HG02623 (cell line): ENCODE data around the gene SPNS1.
"Not testable (repeated sequence)": the region's sequence is repeated elsewhere in the genome, so short reads cannot be mapped to it uniquely, and the experiment has no call there.

Experiments
- ATAC-seq: cut with Tn5 transposase; IDR thresholded peaks from one replicate; pipeline ENCODE4 v1.9.1; 2021; ENCODE audit warnings: moderate library complexity; ENCODE audit not compliant: unreplicated experiment

Gene SPNS1

DNA sequence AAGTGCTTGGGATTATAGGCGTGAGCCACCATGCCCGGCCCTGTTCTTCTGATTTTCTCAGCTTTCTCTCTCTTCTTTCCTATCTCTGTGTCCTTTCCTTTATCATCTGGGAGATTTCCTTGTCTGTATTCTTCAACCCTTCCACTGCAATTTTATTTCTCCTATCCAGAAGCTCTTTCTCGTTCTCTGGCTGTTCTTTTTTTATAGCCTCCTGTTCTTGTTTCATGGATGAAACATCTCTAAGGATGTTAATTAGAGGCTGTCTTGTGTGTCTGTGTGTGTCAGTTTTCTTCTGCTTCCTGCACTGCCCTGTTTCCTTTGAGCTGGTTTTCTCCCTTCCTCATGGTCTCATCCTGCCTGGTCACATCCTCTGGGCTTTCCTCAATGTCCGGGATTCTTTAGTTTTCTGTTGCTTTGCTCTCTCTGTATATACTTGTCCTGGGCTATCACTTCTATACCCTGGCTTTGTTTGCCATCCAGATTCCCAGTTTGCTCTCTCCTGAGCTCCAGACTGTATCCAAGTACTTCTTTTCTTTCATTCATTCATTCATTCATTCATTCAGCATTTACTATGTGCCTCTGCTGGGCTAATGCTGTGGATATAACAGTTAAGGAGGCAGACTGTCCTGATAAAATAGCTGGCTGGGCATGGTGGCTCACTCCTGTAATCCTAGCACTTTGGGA lies 12.7 kb downstream of the SPNS1 start:
- ATAC-seq = no peak

DNA sequence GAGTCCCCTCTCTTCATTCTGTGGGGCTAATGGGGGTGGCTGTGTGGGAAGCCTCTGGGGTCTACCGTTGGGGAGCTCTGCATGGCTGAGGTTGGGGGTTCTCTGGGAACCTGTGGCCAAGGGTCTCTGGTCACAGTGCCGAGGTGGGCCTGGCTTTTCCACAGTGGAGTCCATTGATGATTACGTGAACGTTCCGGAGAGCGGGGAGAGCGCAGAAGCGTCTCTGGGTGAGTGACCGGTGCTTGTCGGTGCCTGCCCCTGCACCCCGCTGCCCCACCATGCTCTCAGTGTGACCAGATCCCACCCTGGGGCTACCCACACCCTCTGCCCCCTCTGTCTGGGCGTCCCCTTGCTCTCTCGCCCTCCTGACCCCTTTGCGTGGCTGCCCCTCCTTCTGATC lies 14.8 kb downstream of the SPNS1 start:
- ATAC-seq = no peak

DNA sequence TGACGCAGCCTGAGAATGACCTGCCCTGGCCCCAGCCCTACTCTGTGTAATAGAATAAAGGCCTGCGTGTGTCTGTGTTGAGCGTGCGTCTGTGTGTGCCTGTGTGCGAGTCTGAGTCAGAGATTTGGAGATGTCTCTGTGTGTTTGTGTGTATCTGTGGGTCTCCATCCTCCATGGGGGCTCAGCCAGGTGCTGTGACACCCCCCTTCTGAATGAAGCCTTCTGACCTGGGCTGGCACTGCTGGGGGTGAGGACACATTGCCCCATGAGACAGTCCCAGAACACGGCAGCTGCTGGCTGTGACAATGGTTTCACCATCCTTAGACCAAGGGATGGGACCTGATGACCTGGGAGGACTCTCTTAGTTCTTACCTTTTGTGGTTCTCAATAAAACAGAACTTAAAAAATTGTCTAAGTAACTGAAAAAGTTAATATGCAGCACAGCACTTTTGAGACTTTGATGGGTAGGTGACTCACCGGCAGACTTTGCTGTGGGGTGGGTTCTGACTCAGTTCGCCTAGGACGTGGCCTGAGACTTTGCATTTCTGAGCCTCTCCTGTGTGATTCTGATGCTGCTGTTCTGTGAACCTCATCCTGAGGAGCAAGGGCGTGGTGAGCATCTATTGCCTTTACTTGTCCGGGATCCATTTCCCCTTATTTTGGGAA lies 15.9 kb downstream of the SPNS1 start:
- no peak for ATAC-seq

DNA sequence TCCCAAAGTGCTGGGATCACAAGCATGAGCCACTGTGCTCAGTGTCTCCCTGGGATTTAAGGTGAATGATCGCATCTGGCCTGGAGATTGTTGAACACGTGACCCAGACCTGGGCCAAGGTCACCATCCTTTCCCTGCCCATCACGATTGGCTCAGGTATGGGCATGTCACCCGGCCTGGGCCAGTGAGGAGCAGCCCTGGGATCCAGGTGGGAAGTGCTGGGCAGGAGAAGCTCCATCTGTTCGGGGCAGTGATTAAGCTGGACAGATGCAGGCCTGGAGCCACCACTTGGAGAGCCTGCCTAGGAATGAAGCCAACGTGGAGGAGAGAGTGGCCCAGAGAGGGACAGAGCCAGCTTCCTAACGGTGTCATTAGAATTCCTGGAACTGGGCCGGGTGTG lies 17.1 kb downstream of the SPNS1 start:
- ATAC-seq = no peak

DNA sequence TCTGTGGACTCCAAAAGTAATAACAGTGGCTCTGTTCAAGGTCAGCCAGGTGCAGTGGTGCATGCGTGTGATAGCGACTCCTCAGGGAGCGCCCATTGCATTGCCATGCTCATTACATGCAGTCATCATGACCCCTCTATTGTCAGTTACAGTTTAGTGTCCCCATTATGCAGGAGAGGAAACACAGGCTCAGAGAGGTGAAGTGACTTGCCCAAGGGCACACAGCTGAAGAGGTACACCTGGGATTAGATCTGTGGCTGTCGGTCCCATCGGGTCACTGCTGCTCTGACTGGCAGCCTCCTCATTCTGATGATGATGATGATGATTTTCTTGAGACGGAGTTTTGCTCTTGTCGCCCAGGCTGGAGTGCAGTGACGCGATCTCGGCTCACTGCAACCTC lies 17.9 kb downstream of the SPNS1 start:
- ATAC-seq = no peak

DNA sequence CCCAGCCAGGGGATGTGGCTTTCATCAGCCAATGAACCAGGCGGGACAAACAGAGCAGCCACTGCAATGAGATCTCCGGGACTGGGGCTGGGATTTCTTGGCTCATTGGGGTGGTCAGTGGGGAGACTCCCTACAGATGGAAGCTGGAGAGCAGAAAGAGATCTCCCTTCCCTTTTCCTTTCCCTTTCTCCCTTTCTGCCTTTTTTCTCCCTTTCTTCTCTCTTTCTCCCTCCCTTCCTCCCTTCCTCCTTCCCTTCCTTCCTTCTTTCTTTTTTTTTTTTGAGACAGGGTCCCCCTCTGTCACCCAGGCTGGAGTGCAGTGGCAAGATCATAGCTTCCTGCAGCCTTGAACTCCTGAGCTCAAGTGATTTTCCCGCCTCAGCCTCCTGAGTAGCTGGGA lies 24.3 kb downstream of the SPNS1 start:
- ATAC-seq = no peak

DNA sequence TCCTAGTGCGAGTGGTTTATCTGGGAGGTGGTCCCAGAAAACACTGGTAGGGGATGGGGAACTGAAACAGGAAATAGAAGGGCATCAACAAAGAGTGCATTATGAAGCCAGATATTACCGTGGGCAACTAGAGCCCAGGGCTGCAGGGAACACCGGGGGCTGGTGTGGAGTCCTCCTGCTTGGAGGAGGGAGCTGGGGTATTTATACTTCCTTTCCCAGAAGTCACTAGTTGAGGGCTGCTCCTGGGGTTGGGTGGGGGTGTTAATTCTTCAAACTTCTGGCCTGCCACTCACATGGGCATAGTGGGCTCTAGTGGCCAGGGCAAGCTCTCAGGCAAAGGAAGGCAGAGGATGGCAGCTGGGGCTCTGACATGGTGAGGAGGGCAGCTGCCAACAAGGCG lies 25.0 kb downstream of the SPNS1 start:
- no peak for ATAC-seq

DNA sequence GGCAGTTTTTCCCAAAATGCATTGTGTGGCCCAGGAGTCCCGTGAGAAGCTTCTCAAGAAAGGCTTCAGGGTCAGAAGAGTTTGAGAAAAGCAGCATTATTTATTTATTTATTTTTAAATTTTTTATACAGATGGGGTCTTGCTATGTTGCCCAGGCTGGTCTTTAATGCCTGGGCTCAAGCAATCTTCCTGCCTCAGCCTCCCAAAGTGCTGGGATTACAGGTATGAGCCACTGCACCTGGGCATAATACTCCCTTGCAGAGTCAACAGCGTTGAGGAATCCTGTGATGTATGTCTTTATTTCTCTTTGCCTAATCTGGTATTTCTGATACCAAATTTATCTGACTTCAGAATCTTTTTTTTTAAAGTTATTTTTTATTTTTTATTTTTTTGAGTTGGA lies 25.4 kb downstream of the SPNS1 start:
- ATAC-seq = no peak

DNA sequence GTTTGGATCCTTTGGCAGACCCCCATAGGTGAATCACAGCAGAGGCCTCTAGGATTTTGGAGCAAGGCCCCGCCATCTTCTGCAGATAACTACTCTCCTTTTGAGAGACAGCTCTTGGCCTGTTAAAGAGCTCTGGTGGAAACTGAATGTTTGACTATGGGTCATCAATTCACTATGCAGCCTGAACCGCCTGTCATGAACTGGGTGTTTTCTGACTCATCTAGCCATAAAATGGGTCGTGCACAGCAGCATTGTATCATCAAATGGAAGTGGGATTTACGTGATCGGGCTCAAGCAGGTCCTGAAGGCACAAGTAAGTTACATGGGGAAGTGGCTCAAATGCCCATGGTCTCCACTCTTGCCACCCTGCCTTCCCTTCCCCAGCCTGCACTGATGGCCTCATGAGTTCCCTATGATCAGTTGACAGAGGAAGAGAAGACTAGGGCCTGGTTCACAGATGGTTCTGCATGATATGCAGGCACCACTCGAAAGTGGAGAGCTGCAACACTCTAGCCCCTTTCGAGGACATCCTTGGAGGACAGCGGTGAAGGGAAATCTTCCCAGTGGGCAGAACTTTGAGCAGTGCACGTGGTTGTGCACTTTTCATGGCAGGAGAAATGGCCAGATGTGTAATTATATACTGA lies 30.0 kb downstream of the SPNS1 start:
- ATAC-seq = not testable (repeated sequence)

DNA sequence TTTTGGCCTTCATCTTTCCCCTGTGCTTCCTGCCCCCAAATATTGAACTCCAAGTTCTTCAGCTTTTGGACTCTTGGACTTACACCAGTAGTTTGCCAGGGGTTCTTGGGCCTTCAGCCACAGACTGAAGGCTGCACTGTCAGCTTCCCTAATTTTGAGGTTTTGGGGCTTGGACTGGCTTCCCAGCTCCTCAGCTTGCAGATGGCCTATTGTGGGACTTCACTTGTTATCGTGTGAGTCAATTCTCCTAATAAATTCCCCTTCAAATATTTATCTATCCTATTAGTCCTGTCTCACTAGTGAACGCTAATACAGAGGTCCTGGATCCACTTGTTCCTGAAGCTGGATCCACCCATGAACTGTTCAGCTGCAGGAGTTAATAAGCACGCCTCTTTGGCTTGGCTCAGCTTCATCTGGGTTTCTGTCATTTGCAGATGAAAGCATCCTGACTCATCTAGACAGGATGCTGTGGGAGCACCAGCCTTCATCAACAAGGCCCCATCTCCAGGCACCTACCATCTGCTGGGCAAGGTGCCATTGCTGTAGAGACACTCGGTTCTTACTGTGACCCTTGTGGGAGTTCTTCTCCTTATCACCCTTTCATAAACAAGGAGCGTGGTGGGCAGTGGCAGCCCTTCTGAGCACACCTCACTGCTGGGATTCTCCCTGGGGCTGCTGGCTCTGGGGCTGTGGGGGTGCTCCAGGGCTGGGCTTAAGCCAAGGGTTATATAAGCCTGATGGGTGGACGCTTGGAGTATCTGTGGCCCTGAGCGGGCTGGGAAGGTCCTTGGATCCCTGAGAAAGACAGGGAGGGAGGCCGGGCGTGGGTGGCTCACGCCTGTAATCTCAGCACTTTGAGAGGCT lies 33.4 kb downstream of the SPNS1 start:
- ATAC-seq = no peak

DNA sequence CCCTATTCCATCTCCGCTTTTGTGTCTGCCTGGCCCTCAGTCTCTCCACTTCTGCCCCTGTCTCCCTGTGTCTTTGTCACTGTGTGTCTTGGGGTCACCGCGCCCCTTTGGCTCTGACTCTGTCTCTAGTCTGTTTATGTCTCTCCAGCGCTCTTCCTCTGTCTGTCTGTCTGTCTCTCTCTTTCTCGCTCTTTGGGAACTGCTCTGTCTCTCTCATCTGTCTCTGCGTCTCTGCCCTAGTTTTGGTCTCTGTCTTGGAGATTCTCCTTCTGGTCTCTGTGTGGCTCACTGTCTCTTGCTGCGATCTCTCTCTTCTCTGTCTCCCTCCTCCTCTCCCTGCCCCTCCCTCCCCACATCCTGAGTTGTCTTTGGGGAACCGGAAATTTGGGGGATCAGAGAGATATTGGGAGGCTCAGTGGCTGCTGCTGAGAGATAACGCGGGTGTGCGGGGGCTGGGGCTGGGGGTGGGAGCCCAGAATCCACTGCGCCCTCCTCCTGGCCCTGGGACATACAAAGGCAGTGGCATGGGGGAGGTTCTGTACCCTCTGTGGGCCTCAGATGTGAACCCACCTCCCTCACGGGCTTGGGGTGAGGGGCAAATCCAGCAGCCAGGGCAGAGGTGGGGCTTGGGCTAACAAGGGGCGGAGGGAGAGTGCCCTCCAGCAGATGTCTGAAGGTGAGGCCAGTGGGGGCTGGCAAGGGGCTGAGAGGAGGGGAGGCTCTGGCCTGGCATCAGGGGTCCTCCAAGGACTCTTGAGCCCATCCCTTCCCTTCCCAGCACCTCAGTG lies 34.7 kb downstream of the SPNS1 start:
- ATAC-seq = no peak

DNA sequence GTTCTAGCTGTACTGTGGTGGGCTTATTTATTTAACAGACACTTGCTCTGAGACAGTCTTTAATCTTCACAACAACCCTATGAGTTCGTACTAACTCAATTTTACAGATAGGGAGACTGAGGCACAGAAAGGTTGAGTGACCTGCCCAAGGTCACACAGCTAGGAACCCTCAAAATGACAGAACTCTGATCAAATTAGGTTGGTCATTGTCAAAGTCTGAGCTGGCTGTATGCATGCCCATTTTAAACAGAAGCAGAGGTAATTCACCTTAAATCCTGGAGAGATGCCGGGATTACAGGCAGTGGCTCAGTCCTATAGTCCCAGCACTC lies 35.2 kb downstream of the SPNS1 start:
- ATAC-seq = no peak

DNA sequence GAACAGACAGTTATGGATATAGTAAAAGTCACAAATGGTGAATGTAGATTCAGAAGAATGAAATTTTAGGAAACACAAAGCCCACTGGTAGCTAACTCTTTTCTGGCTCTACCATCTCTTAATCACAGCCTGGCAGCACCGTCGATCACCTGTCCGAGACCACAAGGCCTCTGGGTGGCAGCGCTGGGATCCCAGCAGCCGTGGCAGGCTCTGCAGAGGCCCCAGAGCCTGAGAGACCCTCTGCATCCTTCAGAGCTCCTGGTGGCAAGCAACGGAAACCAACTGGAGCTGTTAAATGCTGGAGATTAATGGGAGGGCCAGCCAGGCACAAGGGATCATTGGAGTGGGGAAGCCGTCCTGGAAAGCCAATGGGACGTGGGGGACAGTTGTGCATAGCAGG lies 36.5 kb downstream of the SPNS1 start:
- ATAC-seq = no peak

DNA sequence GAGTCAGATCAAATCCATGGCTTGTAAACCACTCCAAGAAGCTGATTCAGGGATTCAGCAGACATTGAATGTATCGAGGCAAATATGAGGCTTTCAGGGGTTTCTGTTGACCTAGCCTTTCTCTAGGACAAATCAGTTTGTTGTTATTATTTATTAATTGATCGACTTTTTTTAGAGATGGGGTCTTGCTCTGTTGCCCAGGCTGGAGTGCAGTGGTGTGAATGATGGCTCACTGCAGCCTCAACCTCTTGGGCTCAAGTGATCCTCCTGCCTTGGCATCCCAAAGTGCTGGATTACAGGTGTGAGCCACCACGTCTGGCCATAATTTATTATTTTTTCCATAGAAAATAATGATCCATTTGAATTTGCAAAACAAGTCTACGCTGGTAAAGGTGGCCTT lies 37.3 kb downstream of the SPNS1 start:
- no peak for ATAC-seq

DNA sequence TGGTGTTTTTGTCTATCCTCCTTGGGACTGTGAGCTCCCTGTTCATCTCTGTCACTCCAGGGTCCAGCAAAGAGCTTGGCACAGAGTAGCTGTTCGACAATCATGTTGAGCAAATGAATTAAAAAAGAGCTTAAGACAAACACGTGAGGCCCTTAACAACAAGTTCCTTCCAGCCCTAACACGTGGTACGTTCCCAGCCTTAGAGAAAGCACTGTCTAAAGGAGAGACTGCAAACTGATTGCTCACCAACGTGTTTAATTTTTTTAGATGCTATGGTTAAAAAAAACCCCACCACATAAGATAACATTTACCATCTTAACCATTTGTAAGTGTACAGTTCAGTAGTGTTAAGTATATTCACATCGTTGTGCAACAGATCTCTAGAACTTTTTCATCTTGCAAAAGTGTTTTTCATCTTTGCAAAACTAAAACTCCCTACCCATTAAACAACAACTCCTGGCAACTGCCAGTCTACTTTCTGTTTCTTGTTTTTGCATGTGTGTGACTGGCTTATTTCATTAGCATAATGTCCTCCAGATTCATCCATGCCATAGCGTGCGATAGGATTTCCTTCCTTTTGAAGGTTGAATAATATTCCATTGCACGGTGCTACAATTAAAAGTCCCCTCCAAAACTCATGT lies 38.5 kb downstream of the SPNS1 start:
- ATAC-seq = no peak

DNA sequence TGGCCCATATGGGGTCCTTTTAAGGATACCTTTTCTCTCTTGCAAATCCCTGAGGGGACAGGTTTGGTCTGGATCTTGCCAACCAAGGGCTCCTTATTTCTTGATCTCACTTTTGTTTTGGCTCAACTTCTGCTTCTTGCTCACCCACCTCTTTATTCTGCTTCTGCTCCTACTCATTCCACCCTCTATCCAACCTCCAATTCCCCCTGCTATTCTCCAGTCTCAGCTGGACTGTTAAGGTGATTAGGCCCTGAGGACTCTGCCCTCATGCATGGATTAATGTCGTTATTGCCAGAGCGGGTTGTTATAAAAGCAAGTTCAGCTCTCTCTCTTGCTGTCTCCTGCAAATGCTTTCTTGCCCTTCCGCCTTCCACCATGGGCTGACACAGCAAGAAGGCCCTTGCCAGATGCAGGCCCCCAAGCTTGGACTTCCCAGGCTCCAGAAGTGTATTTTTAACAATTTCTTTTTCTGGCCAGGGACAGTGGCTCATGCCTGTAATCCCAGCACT lies 40.0 kb downstream of the SPNS1 start:
- no peak for ATAC-seq

DNA sequence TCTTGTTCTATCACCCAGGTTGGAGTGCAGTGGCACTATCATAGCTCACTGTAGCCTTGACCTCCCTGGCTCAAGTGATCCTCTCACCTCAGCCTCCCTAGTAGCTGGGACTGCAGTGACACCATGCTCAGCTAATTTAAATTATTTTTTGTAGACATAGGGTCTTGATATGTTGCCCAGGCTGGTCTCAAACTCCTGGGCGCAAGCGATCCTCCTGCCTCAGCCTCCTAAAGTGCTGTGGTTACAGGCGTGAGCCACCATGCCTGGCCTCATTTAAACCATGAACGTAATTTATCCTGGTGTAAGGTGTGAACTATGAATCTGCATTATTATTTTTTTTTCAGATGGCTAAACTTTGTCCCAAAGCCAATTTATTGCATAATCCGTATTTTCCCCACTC lies 47.6 kb downstream of the SPNS1 start:
- ATAC-seq = no peak

DNA sequence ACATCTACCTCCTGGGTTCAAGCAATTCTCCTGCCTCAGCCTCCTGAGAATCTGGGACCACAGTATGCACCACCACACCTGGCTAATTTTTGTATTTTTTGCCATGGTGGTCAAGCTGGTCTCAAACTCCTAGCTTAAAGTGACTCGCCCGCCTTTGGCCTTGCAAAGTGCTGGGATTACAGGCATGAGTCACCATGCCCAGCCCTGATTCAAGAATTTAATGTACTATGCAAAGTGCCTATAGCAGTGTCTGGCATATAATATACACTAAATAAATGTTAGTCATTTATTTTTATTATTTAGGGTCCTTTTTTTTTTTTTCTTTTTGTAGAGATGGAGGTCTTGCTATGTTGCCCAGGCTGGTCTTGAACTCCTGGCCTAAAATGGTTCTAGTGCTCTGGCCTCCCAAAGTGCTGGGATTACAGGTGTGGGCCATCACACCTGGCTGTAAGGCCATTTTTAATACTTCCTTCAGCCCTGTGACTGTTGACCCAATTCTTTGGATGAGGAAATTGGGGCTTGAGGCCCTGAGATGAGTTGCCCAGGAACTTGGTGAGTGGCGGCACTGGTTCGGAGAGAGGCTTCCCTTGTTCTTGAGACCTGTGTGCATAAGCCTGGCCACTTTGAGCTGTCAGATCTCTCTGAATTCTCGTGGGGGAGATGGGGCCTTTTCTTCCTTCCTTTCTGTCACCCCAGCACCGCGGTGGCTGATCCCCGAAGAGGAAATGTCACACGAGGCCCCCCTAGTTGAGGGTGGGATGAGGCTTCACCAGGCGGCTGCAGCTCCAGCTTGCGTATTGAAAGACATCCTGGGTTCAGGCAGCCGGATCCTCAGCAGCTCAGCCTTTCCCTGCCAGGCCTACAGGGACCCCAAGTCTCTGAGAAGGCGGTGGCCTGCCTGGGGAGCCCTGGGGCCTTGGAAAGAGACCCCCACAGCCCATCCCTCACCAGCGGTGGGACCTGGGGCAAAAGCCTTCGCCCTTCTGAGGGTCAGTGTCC lies 49.0 kb downstream of the SPNS1 start:
- no peak for ATAC-seq

DNA sequence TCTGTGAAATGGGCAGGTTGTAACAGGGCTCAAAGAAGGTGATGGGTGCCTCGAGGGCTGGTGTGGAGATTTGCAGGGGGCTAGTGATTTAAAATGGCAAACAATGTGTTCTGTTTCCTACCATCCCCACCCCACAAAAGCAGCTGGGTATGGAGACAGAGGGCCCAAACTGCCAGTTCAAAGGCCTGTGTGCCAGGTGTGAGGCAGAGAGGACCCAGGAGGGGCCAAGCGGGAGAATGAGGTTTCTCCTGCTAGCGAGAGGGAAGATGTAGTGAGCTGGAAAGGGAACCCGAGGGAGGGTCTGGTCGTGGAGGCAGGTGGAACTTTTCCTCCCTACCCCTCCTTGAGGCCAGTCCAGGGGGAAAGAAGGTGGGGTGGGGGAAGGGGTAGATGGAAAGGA lies 49.7 kb downstream of the SPNS1 start:
- ATAC-seq = no peak
